Upper lobe of left lung (tissue), 4 donors: Measurements from ENCODE around the gene PPHLN1.

ENCODE experiments used
- EP300 ChIP-seq, 4 donors: sonication (generic); formaldehyde crosslinking; IDR thresholded peaks; one replicate each; pipeline ENCODE4 v1.5.1; 2017; ENCODE audit warnings: antibody characterized with exemption in 4 of 4, control low read depth in 2 of 4
- POLR2A ChIP-seq, 4 donors: fragments of 450-650 bp; IDR thresholded peaks; one replicate each; pipeline ENCODE4 v1.5.1; 2016 to 2017; ENCODE audit warnings: antibody characterized with exemption in 4 of 4, mild to moderate bottlenecking in 2 of 4
- POLR2AphosphoS5 ChIP-seq, 2 donors: sonication (generic); formaldehyde crosslinking; IDR thresholded peaks; one replicate each; pipeline ENCODE4 v1.5.1; 2017; ENCODE audit warnings: antibody characterized with exemption in 2 of 2
- TF ChIP-seq, protein P1 (sequence below), 6 experiments: fragments of 450-650 bp in 4 of 6; fragments of 200-600 bp in 2 of 6; sonication (generic) in 2 of 6; IDR thresholded peaks; one replicate each; pipeline ENCODE4 v1.5.1; 2016 to 2019; ENCODE audit warnings: antibody characterized with exemption in 6 of 6

GRCh38 chr12:42277396-42278127 is 48.4 kb upstream of the PPHLN1 start:
- TF ChIP-seq, protein P1, sequence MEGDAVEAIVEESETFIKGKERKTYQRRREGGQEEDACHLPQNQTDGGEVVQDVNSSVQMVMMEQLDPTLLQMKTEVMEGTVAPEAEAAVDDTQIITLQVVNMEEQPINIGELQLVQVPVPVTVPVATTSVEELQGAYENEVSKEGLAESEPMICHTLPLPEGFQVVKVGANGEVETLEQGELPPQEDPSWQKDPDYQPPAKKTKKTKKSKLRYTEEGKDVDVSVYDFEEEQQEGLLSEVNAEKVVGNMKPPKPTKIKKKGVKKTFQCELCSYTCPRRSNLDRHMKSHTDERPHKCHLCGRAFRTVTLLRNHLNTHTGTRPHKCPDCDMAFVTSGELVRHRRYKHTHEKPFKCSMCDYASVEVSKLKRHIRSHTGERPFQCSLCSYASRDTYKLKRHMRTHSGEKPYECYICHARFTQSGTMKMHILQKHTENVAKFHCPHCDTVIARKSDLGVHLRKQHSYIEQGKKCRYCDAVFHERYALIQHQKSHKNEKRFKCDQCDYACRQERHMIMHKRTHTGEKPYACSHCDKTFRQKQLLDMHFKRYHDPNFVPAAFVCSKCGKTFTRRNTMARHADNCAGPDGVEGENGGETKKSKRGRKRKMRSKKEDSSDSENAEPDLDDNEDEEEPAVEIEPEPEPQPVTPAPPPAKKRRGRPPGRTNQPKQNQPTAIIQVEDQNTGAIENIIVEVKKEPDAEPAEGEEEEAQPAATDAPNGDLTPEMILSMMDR (IDR thresholded peaks at IDR 0.05) = no peak
- TF ChIP-seq POLR2A (IDR thresholded peaks at IDR 0.05) (no peak), EP300 (IDR thresholded peaks at IDR 0.05) (no peak), POLR2AphosphoS5 (IDR thresholded peaks at IDR 0.05) (no peak)
